GM12875 (cell line): ENCODE measurements around the gene NACC2.
"Not testable (repeated sequence)": the region's sequence is repeated elsewhere in the genome, so short reads cannot be mapped to it uniquely, and the experiment has no call there.

Source experiments
- H3K4me3 ChIP-seq: one replicate; pipeline ENCODE4 v1.5.1; 2011; ENCODE audit warnings: low read depth, low read length, control low read depth
- CTCF ChIP-seq: IDR thresholded peaks from 2 replicates; pipeline ENCODE4 v1.5.1; 2011; ENCODE audit warnings: low read depth, mild to moderate bottlenecking, control low read depth, inconsistent platforms, low read length, moderate library complexity, borderline replicate concordance; ENCODE audit not compliant: insufficient read depth

NACC2 gene

GRCh38 chr9:136036050-136036449 is 59.0 kb downstream of the NACC2 start:
- TF ChIP-seq CTCF: no peak
- no peak overlapping the region for H3K4me3 ChIP-seq

- TF ChIP-seq CTCF: no peak
- H3K4me3 ChIP-seq: no peak overlapping the region
Measured at GRCh38 chr9:136031741-136032730, 63.1 kb downstream of the NACC2 start.

- H3K4me3 ChIP-seq: no peak overlapping the region
- no peak for TF ChIP-seq CTCF
Measured at GRCh38 chr9:136031094-136031493, 64.0 kb downstream of the NACC2 start.

- no peak overlapping the region for H3K4me3 ChIP-seq
- TF ChIP-seq CTCF: no peak
Measured at GRCh38 chr9:136029556-136029955, 65.5 kb downstream of the NACC2 start.

GRCh38 chr9:136028760-136029470 is 66.2 kb downstream of the NACC2 start:
- H3K4me3 ChIP-seq: no peak overlapping the region
- no peak for TF ChIP-seq CTCF

- not testable (repeated sequence) for H3K4me3 ChIP-seq
Measured at GRCh38 chr9:136026943-136027289, 68.2 kb downstream of the NACC2 start.

- H3K4me3 ChIP-seq: no peak overlapping the region
- no peak for TF ChIP-seq CTCF
Measured at GRCh38 chr9:136026266-136026942, 68.7 kb downstream of the NACC2 start.
